ELF-1 (cell line): ENCODE results near the gene NOS3.

Source experiments
- DNase-seq: peaks from one replicate; pipeline ENCODE4 v3.0.0-alpha.2; 2016; ENCODE audit warnings: low read depth, low spot score

Gene NOS3

GRCh38 chr7:150964593-150965111, 26.2 kb upstream of the NOS3 start:
- peak; percentile 81 for DNase-seq

GRCh38 chr7:150965273-150965830, 25.5 kb upstream of the NOS3 start:
- no peak for DNase-seq

GRCh38 chr7:150966002-150966401, 24.8 kb upstream of the NOS3 start:
- DNase-seq, result no peak

- no peak for DNase-seq
These were observed 23.5 kb upstream of the NOS3 start for GRCh38 chr7:150967349-150967748.

- no peak for DNase-seq
These were observed 22.6 kb upstream of the NOS3 start for GRCh38 chr7:150968056-150968733.

- no peak for DNase-seq
These were observed 22.0 kb upstream of the NOS3 start for GRCh38 chr7:150968734-150969372.

- DNase-seq, result no peak
These were observed 21.3 kb upstream of the NOS3 start for GRCh38 chr7:150969475-150969874.

- no peak for DNase-seq
These were observed 20.4 kb upstream of the NOS3 start for GRCh38 chr7:150970424-150970823.

- DNase-seq, result no peak
These were observed 19.4 kb upstream of the NOS3 start for GRCh38 chr7:150971242-150972022.

GRCh38 chr7:150972023-150972468, 18.8 kb upstream of the NOS3 start:
- no peak for DNase-seq

GRCh38 chr7:150972741-150973140, 18.1 kb upstream of the NOS3 start:
- DNase-seq, result no peak

- no peak for DNase-seq
These were observed 17.0 kb upstream of the NOS3 start for GRCh38 chr7:150973571-150974451.

GRCh38 chr7:150974468-150975391, 16.1 kb upstream of the NOS3 start:
- no peak for DNase-seq

- no peak for DNase-seq
These were observed 15.1 kb upstream of the NOS3 start for GRCh38 chr7:150975536-150976319.

GRCh38 chr7:150976529-150977381, 14.1 kb upstream of the NOS3 start:
- peak; percentile 63 for DNase-seq

GRCh38 chr7:150977382-150978125, 13.3 kb upstream of the NOS3 start:
- no peak for DNase-seq

- peak; percentile 79 for DNase-seq
These were observed 12.6 kb upstream of the NOS3 start, which contains the start of gene KCNH2 for GRCh38 chr7:150978126-150978789. Gene KCNH2, minus strand, starts transcription at chr7:150978321. Its CDS starts 408 bp downstream, at chr7:150977913.
